ENCODE data around the gene CFLAR. TPM values are rescaled to one million over a fixed set of nuclear protein-coding genes. Genes with fewer than 3 reads are reported as not detected.
A peak's percentile ranks its signal among the peaks of the same experiment; 100 is the strongest.

The CFLAR gene
- total and polyA plus RNA-seq, 9 of the 15 experiments (the other 6 are each of a cell fraction or from before 2014, with no cell fraction given) = 27.5 to 102 (median 54.0) TPM

GRCh38 chr2:201107624-201108023 is 8.3 kb upstream of the CFLAR start:
- TF ChIP-seq ELF2 (CRISPR knock-in tag; IDR thresholded peaks at IDR 0.05) (no peak), RFX1 (IDR thresholded peaks at IDR 0.05) (no peak)
- CTCF ChIA-PET (ENCODE audit: low intra/inter-chr PET ratio) = no interaction called here

DNA sequence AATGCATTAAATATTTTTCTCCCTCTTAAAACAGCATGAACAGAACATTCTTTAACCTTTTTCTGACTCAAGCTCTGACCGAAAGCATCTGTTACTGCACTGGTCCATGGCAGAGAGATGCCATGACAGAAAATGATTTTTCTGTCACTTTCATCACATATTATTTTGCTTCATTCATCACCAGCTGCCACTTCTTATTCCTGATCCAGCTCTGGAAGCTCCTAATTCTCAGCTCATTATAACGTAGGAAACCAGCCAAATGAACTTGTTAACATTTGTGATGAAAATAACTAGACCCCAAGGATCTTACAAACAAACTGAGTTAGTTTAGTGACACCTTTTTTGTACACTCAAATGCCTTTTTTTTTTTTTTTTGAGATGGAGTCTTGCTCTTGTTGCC is 7.6 kb upstream of the CFLAR start:
- BruUV-seq (replicated peaks) = no TSS peak
- peaks cover under 1% of the 10 kb centered on the region; the same call in 1 of the 3 replicates for H3K36me3 ChIP-seq (ENCODE audit: control insufficient read depth, insufficient read depth, low read length)
- DNase-seq (ENCODE audit: extremely low read depth in 1 of 4, low spot score in 3 of 4) (no peak), ATAC-seq (no peak), FAIRE-seq (no peak)
- TF ChIP-seq KDM2B (CRISPR knock-in tag; IDR thresholded peaks at IDR 0.05) = no peak
- no peak for TF ChIP-seq EZH2 (IDR thresholded peaks at IDR 0.05; ENCODE audit: borderline replicate concordance, low read depth, low read length)
- no peak for TF ChIP-seq ESRRA (IDR thresholded peaks at IDR 0.05; ENCODE audit: borderline replicate concordance, low read depth)
- TF ChIP-seq NR4A1 (CRISPR knock-in tag; IDR thresholded peaks at IDR 0.05) = no peak
- no peak for TF ChIP-seq NR4A1 (tag; IDR thresholded peaks at IDR 0.05)
- no peak for TF ChIP-seq RBM34 (IDR thresholded peaks at IDR 0.05; ENCODE audit: borderline replicate concordance, insufficient read depth, low read length)
- TF ChIP-seq, protein P1, sequence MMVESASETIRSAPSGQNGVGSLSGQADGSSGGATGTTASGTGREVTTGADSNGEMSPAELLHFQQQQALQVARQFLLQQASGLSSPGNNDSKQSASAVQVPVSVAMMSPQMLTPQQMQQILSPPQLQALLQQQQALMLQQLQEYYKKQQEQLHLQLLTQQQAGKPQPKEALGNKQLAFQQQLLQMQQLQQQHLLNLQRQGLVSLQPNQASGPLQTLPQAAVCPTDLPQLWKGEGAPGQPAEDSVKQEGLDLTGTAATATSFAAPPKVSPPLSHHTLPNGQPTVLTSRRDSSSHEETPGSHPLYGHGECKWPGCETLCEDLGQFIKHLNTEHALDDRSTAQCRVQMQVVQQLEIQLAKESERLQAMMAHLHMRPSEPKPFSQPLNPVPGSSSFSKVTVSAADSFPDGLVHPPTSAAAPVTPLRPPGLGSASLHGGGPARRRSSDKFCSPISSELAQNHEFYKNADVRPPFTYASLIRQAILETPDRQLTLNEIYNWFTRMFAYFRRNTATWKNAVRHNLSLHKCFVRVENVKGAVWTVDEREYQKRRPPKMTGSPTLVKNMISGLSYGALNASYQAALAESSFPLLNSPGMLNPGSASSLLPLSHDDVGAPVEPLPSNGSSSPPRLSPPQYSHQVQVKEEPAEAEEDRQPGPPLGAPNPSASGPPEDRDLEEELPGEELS (CRISPR knock-in tag; IDR thresholded peaks at IDR 0.05; ENCODE audit: borderline replicate concordance) = no peak
- TF ChIP-seq NCOA2 (IDR thresholded peaks at IDR 0.05; ENCODE audit: partially characterized antibody in 2 of 2) = no peak
- TF ChIP-seq PML (IDR thresholded peaks at IDR 0.05; ENCODE audit: low read length) = no peak
- no peak for TF ChIP-seq GATAD2B (IDR thresholded peaks at IDR 0.05; ENCODE audit: borderline replicate concordance)
- H2AFZ ChIP-seq (ENCODE audit: low read depth, low read length) = no peak overlapping the region
- 78% methylated on average over 2 of the region's 2 CpGs for WGBS (ENCODE audit: insufficient coverage, low coverage, missing lambda C conversion rate)
- no peaks in the 10 kb centered on the region for H4K20me1 ChIP-seq (replicated peaks; ENCODE audit: control insufficient read depth, insufficient read depth, low read length)
- H3K27ac ChIP-seq (ENCODE audit: extremely low read depth, low read depth, low read length) = no peak overlapping the region
- POLR2A ChIA-PET = interaction anchor here (1.4 to 1.5 kb wide), 2 partner anchors 8 to 14 kb away, joined by 4 to 5 read pairs; partner anchors contain the start of gene CFLAR
- CTCF ChIA-PET (ENCODE audit: low intra/inter-chr PET ratio) = no interaction called here
- in situ Hi-C loops (cut with MboI) (no loop called here), intact Hi-C loops (cut with micrococcal nuclease) (no loop called here)
- no peaks in the 10 kb centered on the region for H3K27me3 ChIP-seq (ENCODE audit: control insufficient read depth in 2 of 2, insufficient read depth in 2 of 2, low read length in 2 of 2)
- no peak overlapping the region for H3K4me3 ChIP-seq
- peaks cover 1% of the 10 kb centered on the region for H3K79me2 ChIP-seq (ENCODE audit: control insufficient read depth, insufficient read depth, low read length)
- H3K9ac ChIP-seq (ENCODE audit: insufficient read depth in 1 of 2, low read depth in 2 of 2, low read length in 2 of 2) = no peak overlapping the region
- H3K9me1 ChIP-seq (ENCODE audit: control insufficient read depth, insufficient read depth, low read length) = no peaks in the 10 kb centered on the region
- H3K4me1 ChIP-seq (replicated peaks in 1 of 2; ENCODE audit: control insufficient read depth in 2 of 2, insufficient read depth in 2 of 2, low read length in 2 of 2) = peaks cover 6 to 7% of the 10 kb centered on the region in 2 experiments; a peak in 3 of 5 replicates
- H3K4me2 ChIP-seq (ENCODE audit: insufficient read depth, low read length) = no peak overlapping the region
- no peaks in the 10 kb centered on the region for H3K9me3 ChIP-seq (replicated peaks; ENCODE audit: control insufficient read depth, insufficient read depth, low read depth, low read length)

More at GRCh38 chr2:201107624-201108023, 8.3 kb upstream of the CFLAR start:
- Histone ChIP-seq H3K9ac (ENCODE audit: insufficient read depth in 1 of 2, low read depth in 2 of 2, low read length in 2 of 2) (0 out of 4 replicates have a peak overlapping the region, but pooled peaks of 1 of the 2 experiments have one; percentile 33), H3K9me3 (replicated peaks; ENCODE audit: control insufficient read depth, insufficient read depth, low read depth, low read length) (no peaks in the 10 kb centered on the region), H3K4me2 (ENCODE audit: insufficient read depth, low read length) (no peak overlapping the region), H3K9me1 (ENCODE audit: control insufficient read depth, insufficient read depth, low read length) (no peaks in the 10 kb centered on the region), H2AFZ (ENCODE audit: low read depth, low read length) (no peak overlapping the region), H3K27me3 (ENCODE audit: control insufficient read depth in 2 of 2, insufficient read depth in 2 of 2, low read length in 2 of 2) (no peaks in the 10 kb centered on the region), H3K4me3 (no peak overlapping the region), H3K79me2 (ENCODE audit: control insufficient read depth, insufficient read depth, low read length) (no peaks in the 10 kb centered on the region; the same call in 2 of the 3 replicates), H4K20me1 (replicated peaks; ENCODE audit: control insufficient read depth, insufficient read depth, low read length) (no peaks in the 10 kb centered on the region), H3K27ac (ENCODE audit: extremely low read depth, low read depth, low read length) (no peak overlapping the region), H3K4me1 (replicated peaks in 1 of 2; ENCODE audit: control insufficient read depth in 2 of 2, insufficient read depth in 2 of 2, low read length in 2 of 2) (peaks cover 5 to 6% of the 10 kb centered on the region in 2 experiments; a peak in 3 of 5 replicates), H3K36me3 (ENCODE audit: control insufficient read depth, insufficient read depth, low read length) (no peaks in the 10 kb centered on the region)
- POLR2A ChIA-PET = interaction anchor here (1.4 to 1.5 kb wide), 3 partner anchors 8 to 144 kb away, joined by 4 to 5 read pairs (median 4); partner anchors contain the start of genes CFLAR and ORC2
- DNase-seq (ENCODE audit: extremely low read depth in 1 of 4, low spot score in 3 of 4) (no peak), FAIRE-seq (no peak), ATAC-seq (no peak)
- BruUV-seq (replicated peaks) = no TSS peak
- WGBS (ENCODE audit: insufficient coverage, low coverage, missing lambda C conversion rate) = 50% methylated on average over 1 of the region's 2 CpGs
- in situ Hi-C loops (cut with MboI) = no loop called here
- intact Hi-C loops (cut with micrococcal nuclease) = no loop called here

All from K562 (cell line).